ENCODE measurements around the gene RNF224. TPM values are rescaled to one million over a fixed set of nuclear protein-coding genes. Genes with fewer than 3 reads are reported as not detected.
A peak's percentile ranks its signal among the peaks of the same experiment; 100 is the strongest.

The RNF224 gene
- 0.02 TPM for total RNA-seq (2013)
- polyA plus RNA-seq (not detected), polyA minus RNA-seq (not detected in 2 replicates), total RNA-seq (0 to 0.23 (median 0) reads per million in 11 experiments)

DNA sequence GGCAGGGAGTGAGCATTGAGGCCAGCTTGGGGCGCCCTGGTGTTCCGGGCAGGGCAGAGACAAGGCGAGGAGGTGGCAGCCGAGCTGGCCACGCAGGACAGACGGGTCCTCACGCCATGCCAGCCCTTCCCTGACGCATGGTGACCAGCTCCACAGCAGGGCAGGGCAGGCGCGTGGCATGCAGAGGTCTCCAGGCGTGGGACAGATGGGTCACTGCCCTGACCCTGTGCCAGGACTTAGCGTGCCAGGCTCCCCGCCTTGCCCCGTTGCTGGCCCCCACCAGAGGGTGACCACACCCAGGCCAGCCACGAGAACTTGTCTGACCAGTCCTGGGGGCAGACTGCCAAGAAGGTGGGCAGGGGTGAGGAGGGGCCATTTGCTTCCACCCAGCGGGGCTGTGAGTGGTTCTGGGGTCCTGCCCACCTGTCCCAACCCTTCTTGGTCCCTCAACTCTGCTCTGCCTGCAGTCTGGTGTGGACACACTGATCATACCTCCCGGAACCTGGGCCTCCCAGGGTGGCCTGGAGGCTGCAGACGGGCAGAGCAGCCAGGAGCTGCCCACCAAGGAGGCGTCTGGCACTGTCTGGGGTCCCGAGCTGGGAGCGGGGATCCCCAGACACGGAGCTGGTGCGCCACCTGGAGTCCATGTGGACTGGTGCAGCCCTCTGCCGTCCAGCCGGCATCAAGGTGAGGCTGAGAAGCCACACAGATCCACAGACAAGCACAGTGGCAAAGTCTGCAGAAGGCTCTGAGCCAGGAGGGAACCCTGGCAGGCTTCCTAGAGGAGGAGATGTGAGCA lies at the start of gene RNF224:
Gene RNF224 (plus strand): TSS at position 449 of the 799 bp plus-strand sequence. CDS start 834 bp downstream, outside the sequence.
- Histone ChIP-seq H4K20me1 (ENCODE audit: insufficient read depth, low read length) (no peaks in the 10 kb centered on the region), H3K9me3 (replicated peaks in 1 of 2; ENCODE audit: control insufficient read depth in 1 of 2, insufficient read depth in 1 of 2, low read length in 2 of 2) (no peaks in the 10 kb centered on the region), H3K27me3 (ENCODE audit: control insufficient read depth in 2 of 2, insufficient read depth in 2 of 2, low read length in 2 of 2) (peaks cover 0 to 11% of the 10 kb centered on the region in 2 donors), H3K4me1 (ENCODE audit: control insufficient read depth in 1 of 2, insufficient read depth in 2 of 2, low read length in 2 of 2) (peaks cover 24 to 28% of the 10 kb centered on the region in 2 donors), H3K36me3 (replicated peaks in 1 of 2; ENCODE audit: control insufficient read depth in 1 of 2, insufficient read depth in 2 of 2, low read length in 2 of 2) (no peaks in the 10 kb centered on the region), H3K4me2 (replicated peaks; ENCODE audit: extremely low read depth, low read length, poor library complexity, severe bottlenecking) (no peak within 1 kb of the TSS), H2AFZ (ENCODE audit: insufficient read depth, low read depth, low read length, poor library complexity, severe bottlenecking) (no peak within 1 kb of the TSS), H3K27ac (ENCODE audit: low read depth in 1 of 2, low read length in 2 of 2) (no peak within 1 kb of the TSS), H3K4me3 (replicated peaks in 1 of 3; ENCODE audit: low read depth in 2 of 3, low read length in 3 of 3) (no peak within 1 kb of the TSS), H3K9ac (ENCODE audit: insufficient read depth, low read length, poor library complexity, severe bottlenecking) (no peak within 1 kb of the TSS), H3K79me2 (ENCODE audit: insufficient read depth, low read length) (no peaks in the 10 kb centered on the region)
- peaks cover 20% of the 10 kb centered on the region for H3K4me1 Mint-ChIP-seq
- DNase-seq = peak; percentile 54 to 68 (median 62)
- peaks cover 4 to 34% (median 5%) of the 10 kb centered on the region in 3 donors for H3K27me3 Mint-ChIP-seq (ENCODE audit: low read depth in 3 of 3)
- 37% methylated on average over 24 of the region's 25 CpGs for WGBS (ENCODE audit: insufficient coverage)
- H3K36me3 Mint-ChIP-seq = no peaks in the 10 kb centered on the region
- peak within 1 kb of the TSS in 1 of 2 donors; percentile 60 for H3K4me3 Mint-ChIP-seq
- peak within 1 kb of the TSS in 2 of 7 donors; percentile 41 to 64 for H3K27ac Mint-ChIP-seq
- intact Hi-C loops (cut with micrococcal nuclease) = loop anchor here in 1 of 2 donors (5.0 kb wide), 1 partner anchor 110 kb away; no protein-coding TSS in a partner anchor
- H3K9me3 Mint-ChIP-seq = peaks cover 0 to 4% (median 0%) of the 10 kb centered on the region in 7 donors
- TF ChIP-seq, protein P1, sequence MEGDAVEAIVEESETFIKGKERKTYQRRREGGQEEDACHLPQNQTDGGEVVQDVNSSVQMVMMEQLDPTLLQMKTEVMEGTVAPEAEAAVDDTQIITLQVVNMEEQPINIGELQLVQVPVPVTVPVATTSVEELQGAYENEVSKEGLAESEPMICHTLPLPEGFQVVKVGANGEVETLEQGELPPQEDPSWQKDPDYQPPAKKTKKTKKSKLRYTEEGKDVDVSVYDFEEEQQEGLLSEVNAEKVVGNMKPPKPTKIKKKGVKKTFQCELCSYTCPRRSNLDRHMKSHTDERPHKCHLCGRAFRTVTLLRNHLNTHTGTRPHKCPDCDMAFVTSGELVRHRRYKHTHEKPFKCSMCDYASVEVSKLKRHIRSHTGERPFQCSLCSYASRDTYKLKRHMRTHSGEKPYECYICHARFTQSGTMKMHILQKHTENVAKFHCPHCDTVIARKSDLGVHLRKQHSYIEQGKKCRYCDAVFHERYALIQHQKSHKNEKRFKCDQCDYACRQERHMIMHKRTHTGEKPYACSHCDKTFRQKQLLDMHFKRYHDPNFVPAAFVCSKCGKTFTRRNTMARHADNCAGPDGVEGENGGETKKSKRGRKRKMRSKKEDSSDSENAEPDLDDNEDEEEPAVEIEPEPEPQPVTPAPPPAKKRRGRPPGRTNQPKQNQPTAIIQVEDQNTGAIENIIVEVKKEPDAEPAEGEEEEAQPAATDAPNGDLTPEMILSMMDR (IDR thresholded peaks at IDR 0.05) = peak; percentile 87

DNA sequence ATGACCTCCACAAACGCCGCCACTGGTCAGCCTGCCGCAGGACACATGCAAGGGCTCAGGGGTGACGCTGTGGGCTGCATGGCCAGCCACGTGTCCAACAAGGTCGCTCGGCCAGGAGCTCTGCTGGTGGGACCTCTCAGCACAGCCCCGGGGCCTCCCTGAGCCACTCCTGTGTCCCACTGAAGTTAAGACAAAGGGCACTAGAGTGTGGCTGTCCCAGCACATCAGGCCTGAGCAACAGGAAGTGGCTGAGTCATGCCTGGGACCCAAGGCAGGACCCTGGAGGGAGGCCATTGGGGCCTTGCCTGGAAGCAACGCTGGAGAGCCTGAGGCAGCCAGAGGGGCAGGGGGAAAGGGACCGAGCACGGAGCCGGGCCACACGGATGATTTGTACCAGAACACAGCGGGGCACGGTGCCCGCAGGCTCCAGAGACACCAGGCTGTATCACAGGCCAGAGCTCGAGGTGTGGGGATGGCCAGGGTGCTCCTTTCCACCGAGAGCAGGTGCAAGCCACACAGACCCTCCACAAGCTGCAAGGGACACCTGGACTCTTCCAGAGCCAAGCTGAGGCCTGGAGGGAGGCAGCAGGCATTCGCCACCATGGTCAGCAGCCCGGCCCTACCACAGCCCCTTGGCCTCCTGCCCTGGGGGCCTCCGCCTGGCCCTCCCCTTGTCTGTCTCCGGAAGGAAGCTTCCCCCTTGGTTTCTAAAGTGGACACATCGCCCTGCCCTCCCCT lies 48.9 kb upstream of the RNF224 start:
- intact Hi-C loops (cut with micrococcal nuclease) = no loop called here
- H3K9ac ChIP-seq (ENCODE audit: insufficient read depth, low read length, poor library complexity, severe bottlenecking) = no peak overlapping the region
- 96% methylated on average over 20 of the region's 23 CpGs for whole genome bisulfite sequencing (ENCODE audit: insufficient coverage)

More for the DNA sequence above, 48.9 kb upstream of the RNF224 start:
- peaks cover 57 to 62% of the 10 kb centered on the region in 2 donors for H3K36me3 ChIP-seq (replicated peaks in 1 of 2; ENCODE audit: control insufficient read depth in 1 of 2, insufficient read depth in 2 of 2, low read length in 2 of 2)
- Mint-ChIP-seq H3K4me3 (no peak overlapping the region), H3K27me3 (ENCODE audit: low read depth in 3 of 3) (peaks cover 1 to 12% (median 11%) of the 10 kb centered on the region in 3 donors), H3K36me3 (peaks cover 41 to 56% of the 10 kb centered on the region in 2 donors), H3K9me3 (no peaks in the 10 kb centered on the region), H3K27ac (peak overlapping the region in 1 of 7 donors; percentile 68), H3K4me1 (no peaks in the 10 kb centered on the region)
- H4K20me1 ChIP-seq (ENCODE audit: insufficient read depth, low read length) = no peaks in the 10 kb centered on the region
- no peaks in the 10 kb centered on the region for H3K4me1 ChIP-seq (ENCODE audit: control insufficient read depth in 1 of 2, insufficient read depth in 2 of 2, low read length in 2 of 2)
- H3K9me3 ChIP-seq (replicated peaks in 1 of 2; ENCODE audit: control insufficient read depth in 1 of 2, insufficient read depth in 1 of 2, low read length in 2 of 2) = no peaks in the 10 kb centered on the region
- TF ChIP-seq, protein P1 (IDR thresholded peaks at IDR 0.05) = no peak
- H2AFZ ChIP-seq (ENCODE audit: insufficient read depth, low read depth, low read length, poor library complexity, severe bottlenecking) = no peak overlapping the region
- H3K27me3 ChIP-seq (ENCODE audit: control insufficient read depth in 2 of 2, insufficient read depth in 2 of 2, low read length in 2 of 2) = peaks cover 0 to 8% of the 10 kb centered on the region in 2 donors
- H3K4me3 ChIP-seq (replicated peaks in 1 of 3; ENCODE audit: low read depth in 2 of 3, low read length in 3 of 3) = no peak overlapping the region
- no peaks in the 10 kb centered on the region for H3K79me2 ChIP-seq (ENCODE audit: insufficient read depth, low read length)
- H3K4me2 ChIP-seq (replicated peaks; ENCODE audit: extremely low read depth, low read length, poor library complexity, severe bottlenecking) = no peak overlapping the region
- no peak for DNase-seq
- no peak overlapping the region for H3K27ac ChIP-seq (ENCODE audit: low read depth in 1 of 2, low read length in 2 of 2)
